ENCODE results near the gene SORT1. TPM values are rescaled to one million over a fixed set of nuclear protein-coding genes. Genes with fewer than 3 reads are reported as not detected.
"Not testable (repeated sequence)": the region's sequence is repeated elsewhere in the genome, so short reads cannot be mapped to it uniquely, and the experiment has no call there.

Gene SORT1
- total RNA-seq (2014; rRNA removed; shearing (Covaris generic)), result 16.2 and 21.8 TPM in 2 replicates
- total RNA-seq (2022), result 40.8 and 45.5 TPM in 2 replicates
- percentile 69 among the genes with signal in this experiment for Bru-seq, nascent RNA
- percentile 82 among the genes with signal in this experiment for BruChase-seq, experiment 1, labeled RNA remaining after a 6-hour chase
- percentile 74 among the genes with signal in this experiment for BruChase-seq, experiment 2, labeled RNA remaining after a 2-hour chase
- long read RNA-seq, full-length matches to known transcripts, result 22 of 57 reads
- long read RNA-seq, partial matches to known transcripts, result 9 of 57 reads
- long read RNA-seq, other reads (novel, unspliced or antisense), result 26 of 57 reads

GRCh38 chr1:109397581-109398342, at the start of gene SORT1:
TSS of gene SORT1 (minus strand) at chr1:109397918. CDS start at chr1:109397892, 26 bp downstream.
- peaks cover 43% of the 10 kb centered on the region; the same call in 1 of the 2 replicates for H3K79me2 ChIP-seq (ENCODE audit: insufficient read depth, low read depth, low read length)
- ChIA-PET CTCF (ENCODE audit: unreplicated experiment) (interaction anchor here (0.6 to 2.6 kb wide), 5 partner anchors 114 to 121 kb away, joined by 3 to 12 read pairs (median 5); partner anchors contain the start of gene PSRC1), POLR2A (interaction anchor here (0.6 to 6.4 kb wide), 11 partner anchors 10 to 185 kb away, joined by 3 to 55 read pairs (median 6); partner anchors contain the start of genes PSRC1 and SARS1)
- H3K4me2 ChIP-seq (ENCODE audit: low read length), result peak within 1 kb of the TSS; percentile 87
- H3K9me2 ChIP-seq (ENCODE audit: insufficient read depth, low read length), result no peaks in the 10 kb centered on the region
- peaks cover 34% of the 10 kb centered on the region for H3K36me3 ChIP-seq (ENCODE audit: insufficient read depth, low read length)
- TF ChIP-seq CTCF (conservative IDR thresholded peaks at IDR 0.05; ENCODE audit: low read length), result peak; percentile 60
- TF ChIP-seq EZH2phosphoT487 (IDR thresholded peaks at IDR 0.05; ENCODE audit: borderline replicate concordance, low read depth, low read length), result no peak
- no peaks in the 10 kb centered on the region for H3K9me3 ChIP-seq (ENCODE audit: low read length)
- H4K20me1 ChIP-seq (ENCODE audit: insufficient read depth, low read length), result peaks cover 6% of the 10 kb centered on the region; the same call in 1 of the 2 replicates
- peak; percentile 94 for DNase-seq (ENCODE audit: low spot score)
- intact Hi-C loops (cut with micrococcal nuclease; ENCODE audit: unreplicated experiment), result loop anchor here (1.0 to 10.0 kb wide), 5 partner anchors 55 to 293 kb away; partner anchors contain the start of gene PSRC1
- no TSS peak for BruUV-seq (replicated peaks)
- peak within 1 kb of the TSS; percentile 84 for H3K4me3 ChIP-seq (ENCODE audit: low read depth, low read length, poor library complexity, severe bottlenecking)
- peak within 1 kb of the TSS; percentile 81; the same call in 1 of the 2 replicates for H2AFZ ChIP-seq (ENCODE audit: low read length)
- peaks cover 52% of the 10 kb centered on the region for H3K4me1 ChIP-seq (ENCODE audit: insufficient read depth, low read length, poor library complexity, severe bottlenecking)
- H3K27ac ChIP-seq (ENCODE audit: low read depth, low read length, poor library complexity, severe bottlenecking), result peak within 1 kb of the TSS; percentile 39

GRCh38 chr1:109445949-109446695, 48.4 kb upstream of the SORT1 start:
- CTCF ChIA-PET (ENCODE audit: unreplicated experiment); H3K27ac ChIP-seq (ENCODE audit: low read depth, low read length, poor library complexity, severe bottlenecking); H4K20me1 ChIP-seq (ENCODE audit: insufficient read depth, low read length); intact Hi-C loops (cut with micrococcal nuclease; ENCODE audit: unreplicated experiment); H3K79me2 ChIP-seq (ENCODE audit: insufficient read depth, low read depth, low read length); H3K4me2 ChIP-seq (ENCODE audit: low read length); H2AFZ ChIP-seq (ENCODE audit: low read length); H3K36me3 ChIP-seq (ENCODE audit: insufficient read depth, low read length); POLR2A ChIA-PET; H3K9me2 ChIP-seq (ENCODE audit: insufficient read depth, low read length); BruUV-seq (replicated peaks); H3K9me3 ChIP-seq (ENCODE audit: low read length); H3K4me1 ChIP-seq (ENCODE audit: insufficient read depth, low read length, poor library complexity, severe bottlenecking); H3K4me3 ChIP-seq (ENCODE audit: low read depth, low read length, poor library complexity, severe bottlenecking); DNase-seq (ENCODE audit: low spot score): not testable (repeated sequence)

GRCh38 chr1:109444346-109444745, 46.6 kb upstream of the SORT1 start:
- CTCF ChIA-PET (ENCODE audit: unreplicated experiment), result no interaction called here

More at GRCh38 chr1:109444346-109444745, 46.6 kb upstream of the SORT1 start:
- H3K9me3 ChIP-seq (ENCODE audit: low read length), result 0 out of 2 replicates have a peak, but pooled peaks cover 6% of the 10 kb centered on the region
- BruUV-seq (replicated peaks), result no TSS peak
- no peaks in the 10 kb centered on the region for H3K9me2 ChIP-seq (ENCODE audit: insufficient read depth, low read length)
- POLR2A ChIA-PET, result interaction anchor here (0.7 kb wide), 1 partner anchor 229 kb away, joined by 3 read pairs; no protein-coding TSS in a partner anchor
- no peak overlapping the region for H3K4me3 ChIP-seq (ENCODE audit: low read depth, low read length, poor library complexity, severe bottlenecking)
- no peak for DNase-seq (ENCODE audit: low spot score)
- H3K36me3 ChIP-seq (ENCODE audit: insufficient read depth, low read length), result no peaks in the 10 kb centered on the region
- intact Hi-C loops (cut with micrococcal nuclease; ENCODE audit: unreplicated experiment), result no loop called here
- no peaks in the 10 kb centered on the region for H3K79me2 ChIP-seq (ENCODE audit: insufficient read depth, low read depth, low read length)
- no peaks in the 10 kb centered on the region for H4K20me1 ChIP-seq (ENCODE audit: insufficient read depth, low read length)
- H3K4me1 ChIP-seq (ENCODE audit: insufficient read depth, low read length, poor library complexity, severe bottlenecking), result no peaks in the 10 kb centered on the region
- no peak overlapping the region for H2AFZ ChIP-seq (ENCODE audit: low read length)
- no peak overlapping the region for H3K27ac ChIP-seq (ENCODE audit: low read depth, low read length, poor library complexity, severe bottlenecking)
- no peak overlapping the region for H3K4me2 ChIP-seq (ENCODE audit: low read length)
- TF ChIP-seq EZH2phosphoT487 (IDR thresholded peaks at IDR 0.05; ENCODE audit: borderline replicate concordance, low read depth, low read length) (no peak), CTCF (conservative IDR thresholded peaks at IDR 0.05; ENCODE audit: low read length) (no peak)
